ENCODE data around the gene L3MBTL1. TPM values are rescaled to one million over a fixed set of nuclear protein-coding genes. Genes with fewer than 3 reads are reported as not detected.

The L3MBTL1 gene
- total RNA-seq, 1 experiment from 2014 or later = 21.6 TPM

DNA sequence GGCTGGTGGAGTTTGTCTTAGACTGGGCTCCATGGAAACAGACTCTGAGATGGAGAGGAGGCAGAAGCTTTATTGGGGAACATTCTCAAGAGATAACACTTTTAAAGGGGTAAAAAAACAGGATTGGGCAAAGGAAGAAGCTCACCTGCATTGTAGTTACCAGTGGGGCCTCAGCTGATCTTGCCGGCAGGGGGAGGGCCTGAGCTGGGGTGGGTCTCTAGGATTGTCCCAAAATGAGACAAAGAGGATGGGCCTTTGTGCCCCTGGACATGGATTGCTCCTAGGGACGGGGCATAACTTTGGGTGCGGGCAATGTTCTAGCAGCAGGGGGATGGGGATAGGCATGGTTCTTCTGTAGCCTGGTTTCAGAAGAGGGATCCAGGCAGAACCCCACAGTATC is 63.8 kb downstream of the L3MBTL1 start:
- Histone ChIP-seq H2AFZ (ENCODE audit: low read depth, low read length, poor library complexity, severe bottlenecking) (no peak overlapping the region), H3K27ac (ENCODE audit: low read depth, low read length) (no peak overlapping the region), H3K9ac (ENCODE audit: low read length) (no peak overlapping the region), H3K27me3 (ENCODE audit: insufficient read depth, low read length) (no peaks in the 10 kb centered on the region), H3K4me2 (ENCODE audit: low read length) (no peak overlapping the region), H3K36me3 (ENCODE audit: control insufficient read depth in 1 of 2, insufficient read depth in 2 of 2, low read length in 2 of 2) (no peaks in the 10 kb centered on the region), H3K9me2 (ENCODE audit: insufficient read depth) (no peaks in the 10 kb centered on the region), H3K4me1 (ENCODE audit: control insufficient read depth in 1 of 2, insufficient read depth in 2 of 2, low read length in 2 of 2) (no peaks in the 10 kb centered on the region), H3K4me3 (replicated peaks in 1 of 2; ENCODE audit: low read depth in 1 of 2, low read length in 2 of 2) (no peak overlapping the region), H3K79me2 (ENCODE audit: insufficient read depth, low read length) (no peaks in the 10 kb centered on the region), H3K9me3 (ENCODE audit: control insufficient read depth in 1 of 2, insufficient read depth in 1 of 2, low read depth in 1 of 2, low read length in 2 of 2) (no peaks in the 10 kb centered on the region), H4K20me1 (ENCODE audit: insufficient read depth) (no peaks in the 10 kb centered on the region)
- ATAC-seq (no peak), DNase-seq (ENCODE audit: low read depth, low spot score) (no peak)
- ChIA-PET CTCF (interaction anchor here (1.5 kb wide), 1 partner anchor 33 kb away, joined by 3 read pairs; no protein-coding TSS in a partner anchor), POLR2A (no interaction called here), RAD21 (ENCODE audit: low non-redundant PET in 1 of 2, low total read pairs in 2 of 2, uncharacterized antibody in 2 of 2, unreplicated experiment in 2 of 2) (no interaction called here)
- intact Hi-C loops (cut with micrococcal nuclease) = no loop called here
- TF ChIP-seq ELF1 (IDR thresholded peaks at IDR 0.05; ENCODE audit: borderline replicate concordance, low read depth) (no peak), SIN3A (IDR thresholded peaks at IDR 0.05; ENCODE audit: low read depth) (no peak), RAD21 (IDR thresholded peaks at IDR 0.05; ENCODE audit: low read depth) (no peak), YY1 (IDR thresholded peaks at IDR 0.05; ENCODE audit: extremely low read depth, insufficient replicate concordance, low read depth, low read length) (no peak), EGR1 (IDR thresholded peaks at IDR 0.05; ENCODE audit: low read depth) (no peak), CEBPB (IDR thresholded peaks at IDR 0.05; ENCODE audit: low read depth) (no peak), JUND (IDR thresholded peaks at IDR 0.05) (no peak)
- TF ChIP-seq, protein P1, sequence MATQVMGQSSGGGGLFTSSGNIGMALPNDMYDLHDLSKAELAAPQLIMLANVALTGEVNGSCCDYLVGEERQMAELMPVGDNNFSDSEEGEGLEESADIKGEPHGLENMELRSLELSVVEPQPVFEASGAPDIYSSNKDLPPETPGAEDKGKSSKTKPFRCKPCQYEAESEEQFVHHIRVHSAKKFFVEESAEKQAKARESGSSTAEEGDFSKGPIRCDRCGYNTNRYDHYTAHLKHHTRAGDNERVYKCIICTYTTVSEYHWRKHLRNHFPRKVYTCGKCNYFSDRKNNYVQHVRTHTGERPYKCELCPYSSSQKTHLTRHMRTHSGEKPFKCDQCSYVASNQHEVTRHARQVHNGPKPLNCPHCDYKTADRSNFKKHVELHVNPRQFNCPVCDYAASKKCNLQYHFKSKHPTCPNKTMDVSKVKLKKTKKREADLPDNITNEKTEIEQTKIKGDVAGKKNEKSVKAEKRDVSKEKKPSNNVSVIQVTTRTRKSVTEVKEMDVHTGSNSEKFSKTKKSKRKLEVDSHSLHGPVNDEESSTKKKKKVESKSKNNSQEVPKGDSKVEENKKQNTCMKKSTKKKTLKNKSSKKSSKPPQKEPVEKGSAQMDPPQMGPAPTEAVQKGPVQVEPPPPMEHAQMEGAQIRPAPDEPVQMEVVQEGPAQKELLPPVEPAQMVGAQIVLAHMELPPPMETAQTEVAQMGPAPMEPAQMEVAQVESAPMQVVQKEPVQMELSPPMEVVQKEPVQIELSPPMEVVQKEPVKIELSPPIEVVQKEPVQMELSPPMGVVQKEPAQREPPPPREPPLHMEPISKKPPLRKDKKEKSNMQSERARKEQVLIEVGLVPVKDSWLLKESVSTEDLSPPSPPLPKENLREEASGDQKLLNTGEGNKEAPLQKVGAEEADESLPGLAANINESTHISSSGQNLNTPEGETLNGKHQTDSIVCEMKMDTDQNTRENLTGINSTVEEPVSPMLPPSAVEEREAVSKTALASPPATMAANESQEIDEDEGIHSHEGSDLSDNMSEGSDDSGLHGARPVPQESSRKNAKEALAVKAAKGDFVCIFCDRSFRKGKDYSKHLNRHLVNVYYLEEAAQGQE (IDR thresholded peaks at IDR 0.05; ENCODE audit: low read depth) = no peak
- TF ChIP-seq, protein P2, sequence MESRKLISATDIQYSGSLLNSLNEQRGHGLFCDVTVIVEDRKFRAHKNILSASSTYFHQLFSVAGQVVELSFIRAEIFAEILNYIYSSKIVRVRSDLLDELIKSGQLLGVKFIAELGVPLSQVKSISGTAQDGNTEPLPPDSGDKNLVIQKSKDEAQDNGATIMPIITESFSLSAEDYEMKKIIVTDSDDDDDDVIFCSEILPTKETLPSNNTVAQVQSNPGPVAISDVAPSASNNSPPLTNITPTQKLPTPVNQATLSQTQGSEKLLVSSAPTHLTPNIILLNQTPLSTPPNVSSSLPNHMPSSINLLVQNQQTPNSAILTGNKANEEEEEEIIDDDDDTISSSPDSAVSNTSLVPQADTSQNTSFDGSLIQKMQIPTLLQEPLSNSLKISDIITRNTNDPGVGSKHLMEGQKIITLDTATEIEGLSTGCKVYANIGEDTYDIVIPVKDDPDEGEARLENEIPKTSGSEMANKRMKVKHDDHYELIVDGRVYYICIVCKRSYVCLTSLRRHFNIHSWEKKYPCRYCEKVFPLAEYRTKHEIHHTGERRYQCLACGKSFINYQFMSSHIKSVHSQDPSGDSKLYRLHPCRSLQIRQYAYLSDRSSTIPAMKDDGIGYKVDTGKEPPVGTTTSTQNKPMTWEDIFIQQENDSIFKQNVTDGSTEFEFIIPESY (IDR thresholded peaks at IDR 0.05; ENCODE audit: extremely low read depth, insufficient replicate concordance, low read length) = no peak
- TF ChIP-seq, protein P3, sequence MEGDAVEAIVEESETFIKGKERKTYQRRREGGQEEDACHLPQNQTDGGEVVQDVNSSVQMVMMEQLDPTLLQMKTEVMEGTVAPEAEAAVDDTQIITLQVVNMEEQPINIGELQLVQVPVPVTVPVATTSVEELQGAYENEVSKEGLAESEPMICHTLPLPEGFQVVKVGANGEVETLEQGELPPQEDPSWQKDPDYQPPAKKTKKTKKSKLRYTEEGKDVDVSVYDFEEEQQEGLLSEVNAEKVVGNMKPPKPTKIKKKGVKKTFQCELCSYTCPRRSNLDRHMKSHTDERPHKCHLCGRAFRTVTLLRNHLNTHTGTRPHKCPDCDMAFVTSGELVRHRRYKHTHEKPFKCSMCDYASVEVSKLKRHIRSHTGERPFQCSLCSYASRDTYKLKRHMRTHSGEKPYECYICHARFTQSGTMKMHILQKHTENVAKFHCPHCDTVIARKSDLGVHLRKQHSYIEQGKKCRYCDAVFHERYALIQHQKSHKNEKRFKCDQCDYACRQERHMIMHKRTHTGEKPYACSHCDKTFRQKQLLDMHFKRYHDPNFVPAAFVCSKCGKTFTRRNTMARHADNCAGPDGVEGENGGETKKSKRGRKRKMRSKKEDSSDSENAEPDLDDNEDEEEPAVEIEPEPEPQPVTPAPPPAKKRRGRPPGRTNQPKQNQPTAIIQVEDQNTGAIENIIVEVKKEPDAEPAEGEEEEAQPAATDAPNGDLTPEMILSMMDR (IDR thresholded peaks at IDR 0.05 in 2 of 3, conservative IDR thresholded peaks at IDR 0.05 in 1 of 3; ENCODE audit: borderline replicate concordance in 1 of 3, insufficient read depth in 1 of 3, low read depth in 2 of 3, low read length in 2 of 3) = no peak
- BruUV-seq (replicated peaks) = no TSS peak

All from HCT116 (cell line).